Panc1 (cell line): ENCODE measurements around the gene KCNJ9.

ENCODE experiments used
- POLR2AphosphoS5 ChIP-seq: IDR thresholded peaks from 2 replicates; pipeline ENCODE4 v1.6.1; 2012; ENCODE audit warnings: mild to moderate bottlenecking, low read depth, low read length, moderate library complexity
- SIN3A ChIP-seq: IDR thresholded peaks from 2 replicates; pipeline ENCODE4 v1.6.1; 2012; ENCODE audit warnings: low read depth, mild to moderate bottlenecking, low read length, moderate library complexity, borderline replicate concordance; ENCODE audit not compliant: insufficient read depth
- TF ChIP-seq, protein P1 (sequence below): fragments of 450-650 bp; IDR thresholded peaks from 2 replicates; pipeline ENCODE4 v1.5.1; 2017; ENCODE audit warnings: mild to moderate bottlenecking

GRCh38 chr1:160118928-160119327 is 37.6 kb downstream of the KCNJ9 start:
- TF ChIP-seq, protein P1, sequence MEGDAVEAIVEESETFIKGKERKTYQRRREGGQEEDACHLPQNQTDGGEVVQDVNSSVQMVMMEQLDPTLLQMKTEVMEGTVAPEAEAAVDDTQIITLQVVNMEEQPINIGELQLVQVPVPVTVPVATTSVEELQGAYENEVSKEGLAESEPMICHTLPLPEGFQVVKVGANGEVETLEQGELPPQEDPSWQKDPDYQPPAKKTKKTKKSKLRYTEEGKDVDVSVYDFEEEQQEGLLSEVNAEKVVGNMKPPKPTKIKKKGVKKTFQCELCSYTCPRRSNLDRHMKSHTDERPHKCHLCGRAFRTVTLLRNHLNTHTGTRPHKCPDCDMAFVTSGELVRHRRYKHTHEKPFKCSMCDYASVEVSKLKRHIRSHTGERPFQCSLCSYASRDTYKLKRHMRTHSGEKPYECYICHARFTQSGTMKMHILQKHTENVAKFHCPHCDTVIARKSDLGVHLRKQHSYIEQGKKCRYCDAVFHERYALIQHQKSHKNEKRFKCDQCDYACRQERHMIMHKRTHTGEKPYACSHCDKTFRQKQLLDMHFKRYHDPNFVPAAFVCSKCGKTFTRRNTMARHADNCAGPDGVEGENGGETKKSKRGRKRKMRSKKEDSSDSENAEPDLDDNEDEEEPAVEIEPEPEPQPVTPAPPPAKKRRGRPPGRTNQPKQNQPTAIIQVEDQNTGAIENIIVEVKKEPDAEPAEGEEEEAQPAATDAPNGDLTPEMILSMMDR, result no peak
- TF ChIP-seq SIN3A (no peak), POLR2AphosphoS5 (no peak)
